ENCODE results near the gene PRDM16. TPM values are rescaled to one million over a fixed set of nuclear protein-coding genes. Genes with fewer than 3 reads are reported as not detected.

PRDM16 gene
- polyA plus RNA-seq, 1 donor from 2014 or later = 0.21 TPM

- no peak overlapping the region for H3K9ac ChIP-seq (ENCODE audit: low read length)
- no peaks in the 10 kb centered on the region for H3K36me3 ChIP-seq (ENCODE audit: insufficient read depth, low read length)
- no peak overlapping the region for H3K4me3 ChIP-seq (ENCODE audit: low read length)
- H4K20me1 ChIP-seq (ENCODE audit: insufficient read depth) = no peaks in the 10 kb centered on the region
- H3K9me2 ChIP-seq (ENCODE audit: insufficient read depth, low read length) = no peaks in the 10 kb centered on the region
- H3K79me2 ChIP-seq (replicated peaks; ENCODE audit: insufficient read depth, low read length) = peaks cover 56% of the 10 kb centered on the region
- no peak overlapping the region for H3K27ac ChIP-seq (ENCODE audit: low read length)
- no peak overlapping the region for H3K4me2 ChIP-seq (ENCODE audit: low read length)
- H3K9me3 ChIP-seq (ENCODE audit: low read length) = no peaks in the 10 kb centered on the region
- no peak overlapping the region for H2AFZ ChIP-seq (ENCODE audit: low read depth, low read length)
- H3F3A ChIP-seq (ENCODE audit: insufficient read depth, low read length, poor library complexity, severe bottlenecking) = no peaks in the 10 kb centered on the region
- TF ChIP-seq MXI1 (conservative IDR thresholded peaks at IDR 0.05; ENCODE audit: poor library complexity, severe bottlenecking) (no peak), SMC3 (conservative IDR thresholded peaks at IDR 0.05; ENCODE audit: poor library complexity) (no peak), EZH2 (IDR thresholded peaks at IDR 0.05; ENCODE audit: borderline replicate concordance, insufficient read depth, low read length, poor library complexity, severe bottlenecking) (no peak), TAF1 (IDR thresholded peaks at IDR 0.05; ENCODE audit: low read depth) (no peak), RAD21 (conservative IDR thresholded peaks at IDR 0.05) (no peak), CTCF (IDR thresholded peaks at IDR 0.05; ENCODE audit: poor library complexity, severe bottlenecking) (no peak), REST (IDR thresholded peaks at IDR 0.05; ENCODE audit: borderline replicate concordance) (no peak), EP300 (conservative IDR thresholded peaks at IDR 0.05; ENCODE audit: poor library complexity, severe bottlenecking) (no peak), POLR2AphosphoS5 (IDR thresholded peaks at IDR 0.05) (no peak)
- H3K27me3 ChIP-seq (ENCODE audit: insufficient read depth, low read depth, low read length) = no peaks in the 10 kb centered on the region
Observed at GRCh38 chr1:3125546-3126368, 56.8 kb downstream of the PRDM16 start.

GRCh38 chr1:3126756-3127678 is 58.0 kb downstream of the PRDM16 start:
- Histone ChIP-seq H3K27ac (ENCODE audit: low read length) (no peak overlapping the region), H2AFZ (ENCODE audit: low read depth, low read length) (no peak overlapping the region), H3K79me2 (replicated peaks; ENCODE audit: insufficient read depth, low read length) (peaks cover 50% of the 10 kb centered on the region), H3F3A (ENCODE audit: insufficient read depth, low read length, poor library complexity, severe bottlenecking) (no peaks in the 10 kb centered on the region), H3K27me3 (ENCODE audit: insufficient read depth, low read depth, low read length) (no peaks in the 10 kb centered on the region), H3K4me2 (ENCODE audit: low read length) (no peak overlapping the region), H3K9ac (ENCODE audit: low read length) (peak overlapping the region; percentile 2), H3K4me3 (ENCODE audit: low read length) (no peak overlapping the region), H4K20me1 (ENCODE audit: insufficient read depth) (no peaks in the 10 kb centered on the region), H3K9me3 (ENCODE audit: low read length) (no peaks in the 10 kb centered on the region), H3K36me3 (ENCODE audit: insufficient read depth, low read length) (no peaks in the 10 kb centered on the region), H3K9me2 (ENCODE audit: insufficient read depth, low read length) (no peaks in the 10 kb centered on the region)
- TF ChIP-seq EP300 (conservative IDR thresholded peaks at IDR 0.05; ENCODE audit: poor library complexity, severe bottlenecking) (no peak), RAD21 (conservative IDR thresholded peaks at IDR 0.05) (no peak), SMC3 (conservative IDR thresholded peaks at IDR 0.05; ENCODE audit: poor library complexity) (no peak), REST (IDR thresholded peaks at IDR 0.05; ENCODE audit: borderline replicate concordance) (no peak), TAF1 (IDR thresholded peaks at IDR 0.05; ENCODE audit: low read depth) (no peak), POLR2AphosphoS5 (IDR thresholded peaks at IDR 0.05) (no peak), EZH2 (IDR thresholded peaks at IDR 0.05; ENCODE audit: borderline replicate concordance, insufficient read depth, low read length, poor library complexity, severe bottlenecking) (no peak), CTCF (IDR thresholded peaks at IDR 0.05; ENCODE audit: poor library complexity, severe bottlenecking) (no peak), MXI1 (conservative IDR thresholded peaks at IDR 0.05; ENCODE audit: poor library complexity, severe bottlenecking) (no peak)

Data from neural cell (in vitro differentiated cells).